GM19035 (cell line): ENCODE results near the gene DUOX1.

ENCODE experiments used
- ATAC-seq: cut with Tn5 transposase; IDR thresholded peaks from one replicate; pipeline ENCODE4 v1.9.1; 2021; ENCODE audit not compliant: unreplicated experiment

The DUOX1 gene

GRCh38 chr15:45185903-45186770 lies 56.3 kb downstream of the DUOX1 start:
- no peak for ATAC-seq

- no peak for ATAC-seq
Measured at GRCh38 chr15:45186771-45187577, 57.2 kb downstream of the DUOX1 start.

GRCh38 chr15:45187578-45187893 lies 57.7 kb downstream of the DUOX1 start:
- no peak for ATAC-seq

- no peak for ATAC-seq
Measured at GRCh38 chr15:45187894-45188830, 58.4 kb downstream of the DUOX1 start, which contains the start of gene SHF. TSS of gene SHF (minus strand) at chr15:45187966. CDS start at chr15:45187951, 15 bp downstream.

- ATAC-seq = no peak
Measured at GRCh38 chr15:45197512-45197911, 67.7 kb downstream of the DUOX1 start.

GRCh38 chr15:45198337-45199135 lies 68.7 kb downstream of the DUOX1 start:
- ATAC-seq = peak; percentile 66

- peak; percentile 13 for ATAC-seq
Measured at GRCh38 chr15:45199136-45199810, 69.5 kb downstream of the DUOX1 start.

GRCh38 chr15:45200001-45200798 lies 70.4 kb downstream of the DUOX1 start:
- ATAC-seq = peak; percentile 46

- peak; percentile 11 for ATAC-seq
Measured at GRCh38 chr15:45200799-45201556, 71.2 kb downstream of the DUOX1 start.

GRCh38 chr15:45201557-45201859 lies 71.7 kb downstream of the DUOX1 start:
- ATAC-seq = no peak

GRCh38 chr15:45201869-45202268 lies 72.1 kb downstream of the DUOX1 start:
- ATAC-seq = no peak

- no peak for ATAC-seq
Measured at GRCh38 chr15:45203182-45203581, 73.4 kb downstream of the DUOX1 start.

GRCh38 chr15:45205192-45205591 lies 75.4 kb downstream of the DUOX1 start:
- ATAC-seq = no peak

GRCh38 chr15:45212493-45212892 lies 82.7 kb downstream of the DUOX1 start:
- no peak for ATAC-seq
